ENCODE data around the gene NOL4L. TPM values are rescaled to one million over a fixed set of nuclear protein-coding genes. Genes with fewer than 3 reads are reported as not detected.
A peak's percentile ranks its signal among the peaks of the same experiment; 100 is the strongest.

Gene NOL4L
- total RNA-seq, 1 donor from 2014 or later: 19.7 TPM

- TF ChIP-seq CTCF (IDR thresholded peaks at IDR 0.05): no peak
- H3K27ac ChIP-seq: no peak overlapping the region
- no peak overlapping the region for H3K4me3 ChIP-seq
- ATAC-seq (no peak), DNase-seq (no peak)
- intact Hi-C loops (cut with DNase I): no loop called here
- H3K4me1 ChIP-seq: peaks cover 10% of the 10 kb centered on the region
- H3K36me3 ChIP-seq: no peaks in the 10 kb centered on the region
- H3K27me3 ChIP-seq: no peaks in the 10 kb centered on the region
- no peaks in the 10 kb centered on the region for H3K9me3 ChIP-seq
Measured at GRCh38 chr20:32532246-32532645, 52.9 kb downstream of the NOL4L start.

DNA sequence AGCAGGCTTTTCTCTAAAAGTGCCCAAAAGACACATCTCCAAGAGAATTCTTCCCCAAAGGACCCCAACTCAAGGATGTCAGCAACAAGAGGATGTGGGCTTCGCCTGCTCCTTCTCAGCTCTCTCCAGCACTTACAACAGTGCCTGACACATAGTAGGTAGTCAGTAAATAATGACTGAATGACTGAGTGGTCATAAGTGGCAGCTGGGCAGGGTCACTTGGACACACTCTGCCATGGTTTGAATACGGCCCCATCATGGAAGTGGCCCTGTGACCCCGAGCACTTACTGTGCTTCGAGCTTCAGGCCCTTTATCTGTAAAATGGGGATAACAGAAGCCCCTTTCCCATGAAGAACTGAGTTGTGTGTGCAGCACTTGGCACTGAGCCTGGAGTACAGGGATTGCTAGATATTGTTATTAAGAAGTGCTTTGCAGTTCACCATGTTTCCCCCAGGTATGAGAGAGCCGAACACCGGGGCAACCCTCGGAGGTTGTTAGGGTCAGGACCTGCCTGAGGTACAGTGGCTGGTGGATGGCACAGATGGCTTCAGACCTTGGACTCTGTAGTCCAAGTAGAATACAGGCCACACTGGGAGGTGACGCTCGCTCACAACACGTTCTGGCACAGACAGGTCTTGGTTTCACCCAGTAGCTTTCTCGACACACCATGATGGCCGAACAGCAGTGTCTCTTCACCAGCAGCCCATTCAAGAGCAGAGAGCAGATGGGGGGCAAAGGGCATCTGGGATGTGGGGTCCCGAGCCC is 56.0 kb downstream of the NOL4L start:
- Histone ChIP-seq H3K4me1 (no peaks in the 10 kb centered on the region), H3K27ac (no peak overlapping the region), H3K4me3 (no peak overlapping the region), H3K9me3 (no peaks in the 10 kb centered on the region), H3K36me3 (no peaks in the 10 kb centered on the region), H3K27me3 (no peaks in the 10 kb centered on the region)
- intact Hi-C loops (cut with DNase I): no loop called here
- TF ChIP-seq CTCF (IDR thresholded peaks at IDR 0.05): no peak
- ATAC-seq (no peak), DNase-seq (no peak)

DNA sequence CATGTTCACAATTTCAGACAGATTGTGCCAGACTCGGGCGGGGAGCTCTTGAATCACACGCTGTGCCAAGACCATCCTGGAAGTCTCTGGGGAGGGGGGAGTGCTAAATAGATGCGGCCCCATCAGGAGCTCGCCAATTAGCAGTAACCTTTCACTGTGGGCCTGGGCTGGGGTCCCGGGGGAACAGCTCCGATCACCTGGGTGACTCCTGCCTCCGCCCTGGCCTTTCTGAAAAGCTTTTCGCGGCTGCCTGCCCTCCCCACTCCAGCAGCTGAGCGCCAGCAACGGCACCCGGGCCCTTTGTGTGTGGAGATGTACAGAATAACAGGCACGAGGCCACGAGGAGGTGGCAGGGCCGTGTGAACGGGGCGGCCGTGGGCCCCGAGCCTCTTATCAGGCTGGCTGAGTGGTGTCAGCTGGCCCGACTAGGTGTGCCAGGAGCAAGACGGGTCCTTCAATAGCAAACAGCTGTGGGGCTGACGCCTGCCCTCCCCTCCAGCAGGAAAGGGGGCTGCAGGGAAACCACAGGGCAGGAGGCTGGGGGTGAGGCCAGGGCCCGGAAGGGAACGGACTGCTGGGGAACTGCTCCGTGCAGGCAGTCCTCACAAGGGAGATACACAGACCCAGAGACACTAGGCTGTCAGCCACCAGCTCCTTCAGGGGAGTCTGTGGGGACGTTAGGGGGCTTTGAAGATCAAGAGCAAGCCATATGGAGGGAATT is 56.8 kb downstream of the NOL4L start:
- DNase-seq (no peak), ATAC-seq (peak; percentile 47)
- Histone ChIP-seq H3K27ac (no peak overlapping the region), H3K4me1 (no peaks in the 10 kb centered on the region), H3K4me3 (no peak overlapping the region), H3K9me3 (no peaks in the 10 kb centered on the region), H3K36me3 (no peaks in the 10 kb centered on the region), H3K27me3 (no peaks in the 10 kb centered on the region)
- intact Hi-C loops (cut with DNase I): no loop called here
- no peak for TF ChIP-seq CTCF (IDR thresholded peaks at IDR 0.05)

GRCh38 chr20:32527447-32528055 is 57.6 kb downstream of the NOL4L start:
- TF ChIP-seq CTCF (IDR thresholded peaks at IDR 0.05): no peak
- H3K27ac ChIP-seq: no peak overlapping the region
- no peak for DNase-seq
- no peaks in the 10 kb centered on the region for H3K27me3 ChIP-seq
- no peak for ATAC-seq
- intact Hi-C loops (cut with DNase I): no loop called here
- H3K9me3 ChIP-seq: no peaks in the 10 kb centered on the region
- H3K4me1 ChIP-seq: no peaks in the 10 kb centered on the region
- H3K4me3 ChIP-seq: no peak overlapping the region
- H3K36me3 ChIP-seq: no peaks in the 10 kb centered on the region

DNA sequence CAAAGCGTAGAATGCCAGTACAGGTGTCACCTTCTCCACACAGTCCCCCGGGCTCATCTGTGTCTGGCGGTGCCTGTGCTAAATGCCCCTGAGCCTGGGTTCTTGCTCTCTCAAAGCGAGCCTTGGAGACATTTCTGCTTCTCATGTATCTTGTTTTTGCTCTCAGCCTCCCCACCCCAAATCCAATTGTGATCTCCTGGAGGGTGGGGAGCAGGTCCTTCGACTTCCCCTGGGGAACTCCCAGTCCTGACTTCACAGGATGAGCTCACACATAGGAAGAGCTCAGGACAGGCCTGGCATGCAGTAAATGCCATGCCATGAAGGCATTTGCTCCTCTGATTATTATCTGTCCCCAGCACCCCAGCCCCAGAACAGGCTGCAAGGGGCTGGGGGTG is 58.1 kb downstream of the NOL4L start:
- no peaks in the 10 kb centered on the region for H3K9me3 ChIP-seq
- H3K36me3 ChIP-seq: no peaks in the 10 kb centered on the region
- intact Hi-C loops (cut with DNase I): no loop called here
- ATAC-seq (no peak), DNase-seq (no peak)
- H3K4me3 ChIP-seq: no peak overlapping the region
- no peak overlapping the region for H3K27ac ChIP-seq
- no peaks in the 10 kb centered on the region for H3K4me1 ChIP-seq
- no peaks in the 10 kb centered on the region for H3K27me3 ChIP-seq
- TF ChIP-seq CTCF (IDR thresholded peaks at IDR 0.05): no peak
